Activated CD8-positive, alpha-beta memory T cell treated with anti-CD3 and anti-CD28 coated beads for 36 hours (primary cell): Measurements from ENCODE around the gene OSM. TPM values are rescaled to one million over a fixed set of nuclear protein-coding genes. Genes with fewer than 3 reads are reported as not detected.

Source experiments
- CTCF ChIA-PET: fragments of 350-600 bp; sonication (Branson Sonifier 250); formaldehyde crosslinking; loops from one replicate; lab custom pipeline; 2021; ENCODE audit warnings: antibody characterized with exemption; lab: Charles Lee
- POLR2A ChIA-PET: fragments of 350-600 bp; sonication (Branson Sonifier 250); formaldehyde crosslinking; loops from one replicate; lab custom pipeline; 2021; ENCODE audit warnings: antibody characterized with exemption; lab: Charles Lee
- total RNA-seq, 2 experiments: library from RNA; stranded (reverse); gene quantifications; one replicate each; pipeline ENCODE4 v1.2.3, GENCODE V29; 2021

OSM gene
- total RNA-seq, 2 experiments from 2014 or later = 21.1 to 23.3 TPM

GRCh38 chr22:30277547-30278344 lies 11.1 kb upstream of the OSM start:
- CTCF ChIA-PET = interaction anchor here (0.6 to 2.8 kb wide), 4 partner anchors 8 to 167 kb away, joined by 3 to 11 read pairs (median 4); partner anchors contain the start of gene CASTOR1
- POLR2A ChIA-PET = interaction anchor here (0.6 to 0.7 kb wide), 2 partner anchors 39 to 100 kb away, joined by 3 to 9 read pairs; no protein-coding TSS in a partner anchor

GRCh38 chr22:30276039-30276438 lies 9.4 kb upstream of the OSM start:
- ChIA-PET POLR2A (no interaction called here), CTCF (interaction anchor here (0.9 to 2.8 kb wide), 3 partner anchors 10 to 168 kb away, joined by 3 to 11 read pairs (median 3); partner anchors contain the start of gene CASTOR1)

- ChIA-PET CTCF (interaction anchor here (0.9 kb wide), 2 partner anchors 11 to 168 kb away, joined by 3 read pairs; no protein-coding TSS in a partner anchor), POLR2A (no interaction called here)
Observed at GRCh38 chr22:30275625-30276024, 9.0 kb upstream of the OSM start.

- POLR2A ChIA-PET = no interaction called here
- CTCF ChIA-PET = no interaction called here
Observed at GRCh38 chr22:30274437-30274812, 7.8 kb upstream of the OSM start.

GRCh38 chr22:30273711-30274436 lies 7.2 kb upstream of the OSM start:
- CTCF ChIA-PET = no interaction called here

GRCh38 chr22:30272781-30273601 lies 6.3 kb upstream of the OSM start:
- ChIA-PET CTCF (no interaction called here), POLR2A (no interaction called here)

More at GRCh38 chr22:30273711-30274436, 7.2 kb upstream of the OSM start:
- POLR2A ChIA-PET = no interaction called here

GRCh38 chr22:30270832-30271231 lies 4.2 kb upstream of the OSM start:
- POLR2A ChIA-PET = no interaction called here
- CTCF ChIA-PET = interaction anchor here (1.2 to 2.5 kb wide), 2 partner anchors 17 to 24 kb away, joined by 4 to 14 read pairs; no protein-coding TSS in a partner anchor

- CTCF ChIA-PET = interaction anchor here (1.3 to 2.5 kb wide), 3 partner anchors 8 to 85 kb away, joined by 3 to 14 read pairs (median 5); no protein-coding TSS in a partner anchor
- POLR2A ChIA-PET = interaction anchor here (1.3 kb wide), 1 partner anchor 15 kb away, joined by 3 read pairs; no protein-coding TSS in a partner anchor
Observed at GRCh38 chr22:30268331-30268730, 1.7 kb upstream of the OSM start.

- ChIA-PET POLR2A (interaction anchor here (0.5 to 1.3 kb wide), 4 partner anchors 15 to 163 kb away, joined by 3 to 4 read pairs (median 3); no protein-coding TSS in a partner anchor), CTCF (interaction anchor here (1.0 to 1.4 kb wide), 3 partner anchors 8 to 84 kb away, joined by 3 to 7 read pairs (median 5); no protein-coding TSS in a partner anchor)
Observed at GRCh38 chr22:30267382-30268302, 991 bp upstream of the OSM start.

- CTCF ChIA-PET = interaction anchor here (1.0 to 4.7 kb wide), 3 partner anchors 10 to 158 kb away, joined by 4 to 34 read pairs (median 6); partner anchors contain the start of gene CASTOR1
Observed at GRCh38 chr22:30265823-30266444, 717 bp downstream of the OSM start.

GRCh38 chr22:30265131-30265720 lies 1.4 kb downstream of the OSM start:
- CTCF ChIA-PET = interaction anchor here (1.4 to 4.7 kb wide), 3 partner anchors 9 to 122 kb away, joined by 5 to 34 read pairs (median 6); partner anchors contain the start of genes CASTOR1 and RNF215
- POLR2A ChIA-PET = interaction anchor here (0.5 to 0.6 kb wide), 2 partner anchors 760 to 902 kb away, joined by 3 to 22 read pairs; no protein-coding TSS in a partner anchor

More at GRCh38 chr22:30265823-30266444, 717 bp downstream of the OSM start:
- POLR2A ChIA-PET = interaction anchor here (0.7 to 0.8 kb wide), 2 partner anchors 23 to 158 kb away, joined by 3 read pairs; partner anchors contain the start of gene CASTOR1

GRCh38 chr22:30263883-30264282 lies 2.8 kb downstream of the OSM start:
- ChIA-PET CTCF (interaction anchor here (0.7 to 4.7 kb wide), 8 partner anchors 13 to 156 kb away, joined by 3 to 34 read pairs (median 8); partner anchors contain the start of genes CASTOR1 and RNF215), POLR2A (interaction anchor here (1.2 kb wide), 1 partner anchor 24 kb away, joined by 5 read pairs; no protein-coding TSS in a partner anchor)

- POLR2A ChIA-PET = interaction anchor here (1.2 kb wide), 1 partner anchor 25 kb away, joined by 5 read pairs; no protein-coding TSS in a partner anchor
- CTCF ChIA-PET = interaction anchor here (0.7 to 4.7 kb wide), 9 partner anchors 9 to 155 kb away, joined by 3 to 34 read pairs (median 5); partner anchors contain the start of genes CASTOR1 and RNF215
Observed at GRCh38 chr22:30262917-30263741, 3.5 kb downstream of the OSM start.

GRCh38 chr22:30262112-30262511 lies 4.5 kb downstream of the OSM start:
- CTCF ChIA-PET = interaction anchor here (1.5 to 4.7 kb wide), 3 partner anchors 26 to 125 kb away, joined by 3 to 34 read pairs (median 12); partner anchors contain the start of genes CASTOR1 and RNF215
- POLR2A ChIA-PET = no interaction called here

GRCh38 chr22:30261134-30261533 lies 5.5 kb downstream of the OSM start:
- ChIA-PET CTCF (interaction anchor here (1.1 to 2.3 kb wide), 4 partner anchors 7 to 153 kb away, joined by 3 to 8 read pairs (median 4); no protein-coding TSS in a partner anchor), POLR2A (interaction anchor here (0.6 kb wide), 1 partner anchor 180 kb away, joined by 3 read pairs; no protein-coding TSS in a partner anchor)
